Fibroblast of mammary gland (primary cell): ENCODE measurements around the gene UBE2D3.
A peak's percentile ranks its signal among the peaks of the same experiment; 100 is the strongest.

Source experiments
- DNase-seq: peaks from one replicate; pipeline ENCODE4 v3.0.0-alpha.2; 2010; ENCODE audit warnings: low read depth
- H3K4me3 ChIP-seq: 2 replicates; pipeline ENCODE4 v1.5.1; 2011; ENCODE audit warnings: low read depth, mild to moderate bottlenecking, low read length, moderate library complexity; ENCODE audit not compliant: control insufficient read depth
- CTCF ChIP-seq: conservative IDR thresholded peaks from 2 replicates; pipeline ENCODE4 v1.5.1; 2011; ENCODE audit warnings: low read depth, low read length, inconsistent platforms; ENCODE audit not compliant: control insufficient read depth, insufficient read depth

Gene UBE2D3

GRCh38 chr4:102792361-102792936, 34.9 kb downstream of the UBE2D3 start:
- no peak for TF ChIP-seq CTCF
- H3K4me3 ChIP-seq: no peak overlapping the region
- DNase-seq: no peak

GRCh38 chr4:102791318-102791835, 36.0 kb downstream of the UBE2D3 start:
- no peak overlapping the region for H3K4me3 ChIP-seq
- DNase-seq: no peak
- TF ChIP-seq CTCF: no peak

- TF ChIP-seq CTCF: no peak
- no peak overlapping the region for H3K4me3 ChIP-seq
- peak; percentile 76 for DNase-seq
Measured at GRCh38 chr4:102789317-102789717, 38.0 kb downstream of the UBE2D3 start.

- no peak for TF ChIP-seq CTCF
- H3K4me3 ChIP-seq: no peak overlapping the region
- DNase-seq: no peak
Measured at GRCh38 chr4:102787944-102788343, 39.4 kb downstream of the UBE2D3 start.

GRCh38 chr4:102787096-102787881, 40.1 kb downstream of the UBE2D3 start:
- peak; percentile 87 for DNase-seq
- no peak for TF ChIP-seq CTCF
- no peak overlapping the region for H3K4me3 ChIP-seq

- DNase-seq: no peak
- TF ChIP-seq CTCF: no peak
- no peak overlapping the region for H3K4me3 ChIP-seq
Measured at GRCh38 chr4:102786279-102786678, 41.1 kb downstream of the UBE2D3 start.
